ENCODE data around the gene TMEM201.
A peak's percentile ranks its signal among the peaks of the same experiment; 100 is the strongest.

Gene TMEM201

GRCh38 chr1:9586147-9586766, 2.5 kb upstream of the TMEM201 start:
- DNase-seq, result no peak

- DNase-seq, result peak; percentile 50
Observed at GRCh38 chr1:9589144-9589718, 520 bp downstream of the TMEM201 start.

- no peak for DNase-seq
Observed at GRCh38 chr1:9589719-9590157, 1.0 kb downstream of the TMEM201 start.

- no peak for DNase-seq
Observed at GRCh38 chr1:9590201-9590600, 1.5 kb downstream of the TMEM201 start.

GRCh38 chr1:9590945-9591668, 2.4 kb downstream of the TMEM201 start:
- no peak for DNase-seq

- DNase-seq, result no peak
Observed at GRCh38 chr1:9591669-9592509, 3.2 kb downstream of the TMEM201 start.

- DNase-seq, result no peak
Observed at GRCh38 chr1:9592510-9593075, 3.9 kb downstream of the TMEM201 start.

- DNase-seq, result no peak
Observed at GRCh38 chr1:9593147-9593491, 4.4 kb downstream of the TMEM201 start.

GRCh38 chr1:9593492-9594465, 5.1 kb downstream of the TMEM201 start:
- DNase-seq, result peak; percentile 67

GRCh38 chr1:9594471-9595155, 5.9 kb downstream of the TMEM201 start:
- no peak for DNase-seq

GRCh38 chr1:9595156-9595967, 6.7 kb downstream of the TMEM201 start:
- DNase-seq, result no peak

GRCh38 chr1:9595968-9596340, 7.2 kb downstream of the TMEM201 start:
- no peak for DNase-seq

- DNase-seq, result no peak
Observed at GRCh38 chr1:9596415-9597123, 7.9 kb downstream of the TMEM201 start.

GRCh38 chr1:9597361-9598315, 8.9 kb downstream of the TMEM201 start:
- DNase-seq, result no peak

GRCh38 chr1:9598316-9598700, 9.6 kb downstream of the TMEM201 start:
- no peak for DNase-seq

GRCh38 chr1:9599741-9600140, 11.0 kb downstream of the TMEM201 start:
- DNase-seq, result no peak

- DNase-seq, result no peak
Observed at GRCh38 chr1:9600861-9601834, 12.4 kb downstream of the TMEM201 start.

Measured in activated CD4-positive, alpha-beta T cell treated with anti-CD3 and anti-CD28 coated beads, Interleukin-2, Interleukin-6, amounts not matched to agents 100 ng/mL and 50 ng/mL, durations not matched to agents 16 hours and 8 hours (primary cell).